Heart left ventricle (tissue), 16 donors: ENCODE results near the gene TMEM247. TPM values are rescaled to one million over a fixed set of nuclear protein-coding genes. Genes with fewer than 3 reads are reported as not detected.

Source experiments
- ATAC-seq, 4 donors: fragments of 200-7000 bp; cut with Tn5 transposase; one replicate each; pipeline ENCODE4 v1.9.1; 2020 to 2022; ENCODE audit warnings: moderate library complexity in 4 of 4, mild to moderate bottlenecking in 3 of 4, moderate number of reproducible peaks in 1 of 4
- DNase-seq, 5 donors: peaks; one replicate each; pipeline ENCODE4 v3.0.0-alpha.2; 2020
- H3K27ac ChIP-seq, 12 donors: fragments of 200-600 bp; sonication (generic) in 4 of 12; one replicate each; pipeline versions ENCODE4 v1.5.0 to v1.8.0; 2016 to 2022; ENCODE audit warnings: mild to moderate bottlenecking in 2 of 12
- H3K27me3 ChIP-seq, 9 donors: fragments of 200-600 bp; sonication (generic) in 2 of 9; one replicate each; pipeline versions ENCODE4 v1.5.1 to v1.8.0; 2016 to 2022; ENCODE audit warnings: mild to moderate bottlenecking in 3 of 9
- H3K36me3 ChIP-seq, 9 donors: fragments of 200-600 bp; sonication (generic) in 2 of 9; one replicate each; pipeline versions ENCODE4 v1.5.0 to v1.8.0; 2018 to 2022; ENCODE audit warnings: mild to moderate bottlenecking in 2 of 9
- H3K4me1 ChIP-seq, 12 donors: fragments of 200-600 bp; sonication (generic) in 4 of 12; one replicate each; pipeline versions ENCODE4 v1.5.0 to v1.8.0; 2016 to 2022; ENCODE audit warnings: mild to moderate bottlenecking in 3 of 12
- H3K4me3 ChIP-seq, 12 donors: fragments of 200-600 bp; sonication (generic) in 4 of 12; one replicate each; pipeline versions ENCODE4 v1.5.0 to v1.8.0; 2017 to 2022; ENCODE audit warnings: mild to moderate bottlenecking in 9 of 12, moderate library complexity in 4 of 12
- H3K9me3 ChIP-seq, 12 donors: fragments of 200-600 bp; sonication (generic) in 4 of 12; one replicate each; pipeline versions ENCODE4 v1.5.0 to v1.8.0; 2016 to 2022; ENCODE audit warnings: mild to moderate bottlenecking in 1 of 12
- POLR2A ChIP-seq, 2 donors: fragments of 450-650 bp; IDR thresholded peaks; one replicate each; pipeline ENCODE4 v1.6.1; 2017; ENCODE audit warnings: antibody characterized with exemption in 2 of 2, mild to moderate bottlenecking in 2 of 2, moderate library complexity in 2 of 2
- WGBS, 4 donors: extraction: QIAGEN DNeasy Blood & Tissue Kit in 2 of 4; methylation state at CpG; one replicate each; pipeline versions ENCODE4 v1.1.5 to v1.1.7; 2013 to 2018; 5-methylcytosine and 5-hydroxymethylcytosine counted together
- intact Hi-C, 10 donors: fragments of 100-400 bp; cut with DNase I; formaldehyde crosslinking; loops; one replicate each; pipeline versions ENCODE4 v1.11.1 to v1.14.2; 2022
- polyA plus RNA-seq, 2 donors: library from polyadenylated mRNA; stranded (reverse); fragments of 200-250 nt; gene quantifications; one replicate each; pipeline ENCODE4 v1.2.3, GENCODE V29; 2013
- total RNA-seq, 9 donors: library from RNA; depleted of rRNA in 2 of 9; stranded (reverse); fragments of >200 nt in 2 of 9; fragmentation: NEBNext Ultra II Directional in 3 of 9; extraction: Animal tissue kit (Norgen Biotek cat#: 25700) in 3 of 9; gene quantifications; one replicate each; pipeline versions ENCODE4 v1.1.0 to v1.2.4, GENCODE V29; 2016 to 2023
- TF ChIP-seq, protein P1 (sequence below), 12 donors: fragments of 200-600 bp; sonication (generic) in 4 of 12; IDR thresholded peaks; one replicate each; pipeline versions ENCODE4 v1.5.0 to v1.8.0; 2018 to 2022; ENCODE audit warnings: antibody characterized with exemption in 12 of 12, mild to moderate bottlenecking in 5 of 12
- donor health status: ischemic (EF 13 %, LVEDD 7.1; RV severe dilation, severe dysfunction).
- donor health status: healthy with polysubstance abuse.
- donor health status: DM: no; HTN: yes; CAD: no.
- donor health status: DM: no; HTN: no; CAD: no.
- donor health status: ischemic (EF 25% LVEDD 6.9; RV normal size, moderate dysfunction).
- donor health status: ischemic (EF 25% LVEDD 5.7; RV mildly dilated, moderate dysfunction).
- donor health status: healthy.
- donor health status: DM: yes; HTN: yes; CAD: no.
- donor health status: ischemic (EF 35%, LVEDD 5.7; RV mildly dilated, moderate dysfunction).
- donor health status: nonischemic (EF 11% LVEDD 7.7; RV severe dilation, severe dysfunction).
- donor health status: DM: yes; HTN: yes; CAD: no.
- donor health status: PGD.
- donor health status: ischemic (EF 29% LVEDD 5.4; RV normal size, mild dysfunction).
- donor health status: nonischemic (EF 23%, LVEDD 6.1; RV moderate dilation, normal function).

The TMEM247 gene
- total and polyA plus RNA-seq, 11 donors, result not detected

DNA sequence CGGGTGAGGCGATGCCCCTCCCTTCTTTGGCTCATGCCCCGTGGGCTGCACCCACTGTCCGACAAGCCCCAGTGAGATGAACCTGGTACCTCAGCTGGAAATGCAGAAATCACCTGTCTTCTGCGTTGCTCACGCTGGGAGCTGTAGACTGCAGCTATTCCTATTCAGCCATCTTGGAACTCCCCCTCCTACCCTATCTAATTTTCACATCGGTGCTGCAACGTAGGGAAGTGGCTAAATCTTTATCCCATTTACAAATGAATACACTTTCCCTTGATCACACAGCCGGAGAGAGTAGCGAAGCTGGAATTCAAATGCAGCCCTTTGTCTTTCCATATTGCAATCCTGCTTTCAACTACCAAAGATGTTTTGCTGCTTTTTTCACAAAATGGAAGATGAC is 1.4 kb upstream of the TMEM247 start:
- 90 to 95% (median 93%) methylated on average over 10 of the region's 10 CpGs for WGBS, 4 donors
- Histone ChIP-seq H3K9me3 (no peaks in the 10 kb centered on the region), H3K27me3 (no peaks in the 10 kb centered on the region), H3K36me3 (no peaks in the 10 kb centered on the region), H3K4me1 (peaks cover 0 to 13% (median 0%) of the 10 kb centered on the region in 12 donors), H3K27ac (no peak overlapping the region), H3K4me3 (no peak overlapping the region)
- no peak for TF ChIP-seq POLR2A (IDR thresholded peaks at IDR 0.05)
- TF ChIP-seq, protein P1, sequence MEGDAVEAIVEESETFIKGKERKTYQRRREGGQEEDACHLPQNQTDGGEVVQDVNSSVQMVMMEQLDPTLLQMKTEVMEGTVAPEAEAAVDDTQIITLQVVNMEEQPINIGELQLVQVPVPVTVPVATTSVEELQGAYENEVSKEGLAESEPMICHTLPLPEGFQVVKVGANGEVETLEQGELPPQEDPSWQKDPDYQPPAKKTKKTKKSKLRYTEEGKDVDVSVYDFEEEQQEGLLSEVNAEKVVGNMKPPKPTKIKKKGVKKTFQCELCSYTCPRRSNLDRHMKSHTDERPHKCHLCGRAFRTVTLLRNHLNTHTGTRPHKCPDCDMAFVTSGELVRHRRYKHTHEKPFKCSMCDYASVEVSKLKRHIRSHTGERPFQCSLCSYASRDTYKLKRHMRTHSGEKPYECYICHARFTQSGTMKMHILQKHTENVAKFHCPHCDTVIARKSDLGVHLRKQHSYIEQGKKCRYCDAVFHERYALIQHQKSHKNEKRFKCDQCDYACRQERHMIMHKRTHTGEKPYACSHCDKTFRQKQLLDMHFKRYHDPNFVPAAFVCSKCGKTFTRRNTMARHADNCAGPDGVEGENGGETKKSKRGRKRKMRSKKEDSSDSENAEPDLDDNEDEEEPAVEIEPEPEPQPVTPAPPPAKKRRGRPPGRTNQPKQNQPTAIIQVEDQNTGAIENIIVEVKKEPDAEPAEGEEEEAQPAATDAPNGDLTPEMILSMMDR (IDR thresholded peaks at IDR 0.05), result no peak
- intact Hi-C loops, result no loop called here
- ATAC-seq, result no peak
- DNase-seq, result no peak

DNA sequence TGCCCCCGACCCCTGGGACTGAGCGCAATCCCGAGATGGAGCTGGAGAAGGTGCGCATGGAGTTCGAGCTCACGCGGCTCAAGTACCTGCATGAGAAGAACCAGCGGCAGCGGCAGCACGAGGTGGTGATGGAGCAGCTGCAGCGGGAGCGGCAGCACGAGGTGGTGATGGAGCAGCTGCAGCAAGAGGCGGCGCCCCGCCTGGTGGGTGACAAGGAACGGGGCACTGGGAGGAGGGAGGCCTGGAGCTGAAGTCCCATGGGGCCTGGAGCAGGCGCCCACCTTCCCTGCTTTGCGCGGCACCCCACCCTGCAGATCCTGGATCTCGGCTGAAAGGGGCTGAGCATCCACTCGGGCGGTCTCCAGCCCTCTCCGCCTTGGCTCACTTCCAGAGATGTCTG is 1.2 kb downstream of the TMEM247 start:
- H3K4me1 ChIP-seq, result peaks cover 0 to 13% (median 0%) of the 10 kb centered on the region in 12 donors
- TF ChIP-seq POLR2A (IDR thresholded peaks at IDR 0.05), result no peak
- TF ChIP-seq, protein P1 (IDR thresholded peaks at IDR 0.05), result no peak
- ATAC-seq, result no peak
- H3K27me3 ChIP-seq, result no peaks in the 10 kb centered on the region
- H3K27ac ChIP-seq, result no peak overlapping the region
- no peaks in the 10 kb centered on the region for H3K9me3 ChIP-seq
- no peak overlapping the region for H3K4me3 ChIP-seq
- no peaks in the 10 kb centered on the region for H3K36me3 ChIP-seq
- peak in 1 of 5 donors; percentile 13 for DNase-seq
- WGBS, 4 donors, result 89 to 92% (median 91%) methylated on average over 20 to 24 of the region's 24 CpGs
- intact Hi-C loops, result loop anchor here in 1 of 10 donors (10.0 kb wide), 1 partner anchor 114 kb away; no protein-coding TSS in a partner anchor

GRCh38 chr2:46481198-46482193 is 2.1 kb downstream of the TMEM247 start:
- ATAC-seq (no peak), DNase-seq (no peak)
- WGBS, 4 donors, result 73 to 82% (median 81%) methylated on average over 6 of the region's 6 CpGs
- Histone ChIP-seq H3K9me3 (no peaks in the 10 kb centered on the region), H3K4me1 (peaks cover 0 to 13% (median 0%) of the 10 kb centered on the region in 12 donors), H3K27me3 (no peaks in the 10 kb centered on the region), H3K4me3 (no peak overlapping the region), H3K27ac (no peak overlapping the region), H3K36me3 (no peaks in the 10 kb centered on the region)
- intact Hi-C loops, result loop anchor here in 1 of 10 donors (10.0 kb wide), 1 partner anchor 113 kb away; no protein-coding TSS in a partner anchor
- TF ChIP-seq, protein P1 (IDR thresholded peaks at IDR 0.05), result no peak
- TF ChIP-seq POLR2A (IDR thresholded peaks at IDR 0.05), result no peak

DNA sequence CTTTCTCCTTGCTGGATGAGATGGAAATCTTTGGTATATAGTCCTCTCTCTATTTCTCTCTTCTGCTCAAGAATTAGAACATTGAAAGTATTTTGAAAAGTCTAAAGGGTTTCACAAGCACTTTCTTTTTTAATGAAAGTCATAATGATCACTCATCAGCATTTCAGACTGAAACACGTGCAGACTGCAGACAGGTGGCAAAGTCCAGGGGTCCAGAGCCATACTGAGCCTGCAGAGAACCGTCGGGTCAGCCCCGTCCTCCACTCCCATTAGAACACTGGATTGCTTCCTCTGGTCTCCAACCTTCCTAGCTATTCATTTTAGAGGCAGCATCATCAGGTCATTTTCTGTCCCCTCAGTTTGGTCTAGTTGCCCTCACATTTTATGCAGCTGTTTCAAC is 3.1 kb downstream of the TMEM247 start:
- Histone ChIP-seq H3K4me3 (no peak overlapping the region), H3K27ac (no peak overlapping the region), H3K36me3 (no peaks in the 10 kb centered on the region), H3K9me3 (no peaks in the 10 kb centered on the region), H3K4me1 (peaks cover 0 to 13% (median 3%) of the 10 kb centered on the region in 12 donors), H3K27me3 (no peaks in the 10 kb centered on the region)
- 89 to 95% (median 90%) methylated on average over 4 of the region's 4 CpGs for WGBS, 4 donors
- TF ChIP-seq POLR2A (IDR thresholded peaks at IDR 0.05), result no peak
- TF ChIP-seq, protein P1 (IDR thresholded peaks at IDR 0.05), result no peak
- DNase-seq (no peak), ATAC-seq (no peak)
- intact Hi-C loops, result loop anchor here in 1 of 10 donors (10.0 kb wide), 1 partner anchor 112 kb away; no protein-coding TSS in a partner anchor
